Nephron progenitor cell (in vitro differentiated cells): ENCODE measurements around the gene SLC8A2.

Source experiments
- DNase-seq: peaks from one replicate; pipeline ENCODE4 v3.0.0; 2021
- H3K27ac Mint-ChIP-seq: 2 replicates; pipeline ENCODE4 v1.8.0; 2021; ENCODE audit warnings: mild to moderate bottlenecking, moderate library complexity, mixed read lengths
- H3K27me3 Mint-ChIP-seq: 2 replicates; pipeline ENCODE4 v1.8.0; 2021; ENCODE audit warnings: mild to moderate bottlenecking, low read depth, mixed read lengths; ENCODE audit not compliant: poor library complexity
- H3K36me3 Mint-ChIP-seq: 2 replicates; pipeline ENCODE4 v1.8.0; 2021; ENCODE audit warnings: low read depth, mixed read lengths
- H3K4me1 Mint-ChIP-seq: 2 replicates; pipeline ENCODE4 v1.8.0; 2021; ENCODE audit warnings: mixed read lengths
- H3K4me3 Mint-ChIP-seq: 2 replicates; pipeline ENCODE4 v1.8.0; 2021; ENCODE audit warnings: mild to moderate bottlenecking, moderate library complexity, mixed read lengths
- H3K9me3 Mint-ChIP-seq: 2 replicates; pipeline ENCODE4 v1.8.0; 2021; ENCODE audit warnings: mild to moderate bottlenecking, moderate library complexity, mixed read lengths
- TF ChIP-seq, protein P1 (sequence below): fragments of 200-600 bp; sonication (generic); IDR thresholded peaks from 2 replicates; pipeline ENCODE4 v1.5.0; 2021; ENCODE audit warnings: antibody characterized with exemption

Gene SLC8A2

GRCh38 chr19:47433121-47433520 lies 38.6 kb downstream of the SLC8A2 start:
- H3K4me1 Mint-ChIP-seq: peaks cover 5% of the 10 kb centered on the region
- H3K27ac Mint-ChIP-seq: no peak overlapping the region
- TF ChIP-seq, protein P1, sequence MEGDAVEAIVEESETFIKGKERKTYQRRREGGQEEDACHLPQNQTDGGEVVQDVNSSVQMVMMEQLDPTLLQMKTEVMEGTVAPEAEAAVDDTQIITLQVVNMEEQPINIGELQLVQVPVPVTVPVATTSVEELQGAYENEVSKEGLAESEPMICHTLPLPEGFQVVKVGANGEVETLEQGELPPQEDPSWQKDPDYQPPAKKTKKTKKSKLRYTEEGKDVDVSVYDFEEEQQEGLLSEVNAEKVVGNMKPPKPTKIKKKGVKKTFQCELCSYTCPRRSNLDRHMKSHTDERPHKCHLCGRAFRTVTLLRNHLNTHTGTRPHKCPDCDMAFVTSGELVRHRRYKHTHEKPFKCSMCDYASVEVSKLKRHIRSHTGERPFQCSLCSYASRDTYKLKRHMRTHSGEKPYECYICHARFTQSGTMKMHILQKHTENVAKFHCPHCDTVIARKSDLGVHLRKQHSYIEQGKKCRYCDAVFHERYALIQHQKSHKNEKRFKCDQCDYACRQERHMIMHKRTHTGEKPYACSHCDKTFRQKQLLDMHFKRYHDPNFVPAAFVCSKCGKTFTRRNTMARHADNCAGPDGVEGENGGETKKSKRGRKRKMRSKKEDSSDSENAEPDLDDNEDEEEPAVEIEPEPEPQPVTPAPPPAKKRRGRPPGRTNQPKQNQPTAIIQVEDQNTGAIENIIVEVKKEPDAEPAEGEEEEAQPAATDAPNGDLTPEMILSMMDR: no peak
- no peaks in the 10 kb centered on the region for H3K36me3 Mint-ChIP-seq
- peaks cover 84% of the 10 kb centered on the region for H3K27me3 Mint-ChIP-seq
- H3K9me3 Mint-ChIP-seq: no peaks in the 10 kb centered on the region
- DNase-seq: no peak
- H3K4me3 Mint-ChIP-seq: no peak overlapping the region

DNA sequence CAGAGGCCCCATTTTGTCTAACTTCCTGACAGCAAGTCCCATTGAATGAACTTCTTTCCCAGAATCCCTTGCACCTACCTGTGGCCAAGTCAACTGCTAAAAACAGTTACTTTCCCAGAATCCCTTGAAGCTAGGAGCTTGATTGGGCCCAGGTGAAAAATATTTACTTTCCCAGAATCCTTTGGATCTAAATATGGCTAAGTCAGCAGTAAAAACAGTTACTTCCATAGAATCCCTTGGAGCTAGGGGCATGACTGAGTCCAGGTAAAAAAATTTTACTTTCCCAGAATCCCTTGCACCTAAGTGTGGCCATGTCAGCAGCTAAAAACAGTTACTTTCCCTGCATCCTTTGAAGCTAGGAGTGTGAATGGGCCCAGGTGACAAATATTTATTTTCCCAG lies 39.2 kb downstream of the SLC8A2 start:
- TF ChIP-seq, protein P1: no peak
- H3K27me3 Mint-ChIP-seq: peaks cover 77% of the 10 kb centered on the region
- no peak overlapping the region for H3K4me3 Mint-ChIP-seq
- H3K36me3 Mint-ChIP-seq: no peaks in the 10 kb centered on the region
- H3K9me3 Mint-ChIP-seq: no peaks in the 10 kb centered on the region
- H3K27ac Mint-ChIP-seq: no peak overlapping the region
- DNase-seq: no peak
- peaks cover 5% of the 10 kb centered on the region for H3K4me1 Mint-ChIP-seq

DNA sequence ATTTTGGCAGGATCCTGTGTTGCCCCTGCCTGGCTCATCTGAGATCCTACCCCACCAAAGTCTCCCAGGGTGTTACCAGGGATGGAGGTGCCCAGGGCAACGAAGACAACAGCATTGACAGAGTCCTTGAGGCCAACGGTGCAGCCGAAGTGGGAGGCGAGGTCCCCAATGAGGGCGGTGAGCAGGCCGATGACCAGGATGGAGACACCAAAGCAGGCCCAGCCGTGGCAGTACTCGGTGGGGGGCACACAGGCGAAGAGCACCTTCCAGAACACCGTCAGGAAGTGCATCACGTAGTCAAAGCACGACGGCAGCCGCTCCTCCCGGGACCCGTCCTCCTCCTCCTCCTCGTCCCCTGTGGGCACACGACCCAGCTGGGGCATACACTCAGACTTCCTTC lies 39.6 kb downstream of the SLC8A2 start:
- no peaks in the 10 kb centered on the region for H3K9me3 Mint-ChIP-seq
- no peak overlapping the region for H3K4me3 Mint-ChIP-seq
- no peak overlapping the region for H3K27ac Mint-ChIP-seq
- no peak for DNase-seq
- peaks cover 73% of the 10 kb centered on the region for H3K27me3 Mint-ChIP-seq
- no peaks in the 10 kb centered on the region for H3K36me3 Mint-ChIP-seq
- TF ChIP-seq, protein P1: no peak
- peaks cover 4% of the 10 kb centered on the region for H3K4me1 Mint-ChIP-seq

GRCh38 chr19:47430041-47430802 lies 41.5 kb downstream of the SLC8A2 start:
- H3K27ac Mint-ChIP-seq: no peak overlapping the region
- H3K4me3 Mint-ChIP-seq: peak overlapping the region; percentile 65
- H3K4me1 Mint-ChIP-seq: no peaks in the 10 kb centered on the region
- TF ChIP-seq, protein P1: peak; percentile 21
- no peaks in the 10 kb centered on the region for H3K9me3 Mint-ChIP-seq
- H3K27me3 Mint-ChIP-seq: peaks cover 72% of the 10 kb centered on the region
- DNase-seq: peak; percentile 66
- H3K36me3 Mint-ChIP-seq: no peaks in the 10 kb centered on the region

GRCh38 chr19:47429140-47429793 lies 42.4 kb downstream of the SLC8A2 start:
- Mint-ChIP-seq H3K27me3 (peaks cover 71% of the 10 kb centered on the region), H3K4me1 (peaks cover 5% of the 10 kb centered on the region), H3K4me3 (peak overlapping the region; percentile 65), H3K9me3 (no peaks in the 10 kb centered on the region), H3K36me3 (no peaks in the 10 kb centered on the region), H3K27ac (no peak overlapping the region)
- peak; percentile 18 for DNase-seq
- TF ChIP-seq, protein P1: no peak
